Neural crest cell (in vitro differentiated cells): ENCODE measurements around the gene DCC. TPM values are rescaled to one million over a fixed set of nuclear protein-coding genes. Genes with fewer than 3 reads are reported as not detected.

Experiments used
- DNase-seq: peaks from one replicate; pipeline ENCODE4 v3.0.0; 2021; ENCODE audit warnings: low read depth, mixed read lengths, low spot score
- H3K27ac Mint-ChIP-seq: one replicate; pipeline ENCODE4 v1.8.0; 2021; ENCODE audit warnings: mild to moderate bottlenecking, mixed read lengths; ENCODE audit not compliant: unreplicated experiment
- H3K27me3 Mint-ChIP-seq: 2 replicates; pipeline ENCODE4 v1.8.0; 2021; ENCODE audit warnings: low read depth, mild to moderate bottlenecking, mixed read lengths
- H3K36me3 Mint-ChIP-seq: 2 replicates; pipeline ENCODE4 v1.8.0; 2021; ENCODE audit warnings: low read depth, mild to moderate bottlenecking, mixed read lengths
- H3K4me1 Mint-ChIP-seq: 2 replicates; pipeline ENCODE4 v1.8.0; 2021; ENCODE audit warnings: mixed read lengths
- H3K4me3 Mint-ChIP-seq: one replicate; pipeline ENCODE4 v1.8.0; 2021; ENCODE audit warnings: mild to moderate bottlenecking, mixed read lengths
- H3K9me3 Mint-ChIP-seq: 2 replicates; pipeline ENCODE4 v1.8.0; 2021; ENCODE audit warnings: mixed read lengths
- total RNA-seq: library from RNA; stranded (reverse); gene quantifications from 2 replicates; pipeline ENCODE4 v1.2.1, GENCODE V29; 2021
- TF ChIP-seq, protein P1 (sequence below): fragments of 200-600 bp; sonication (generic); conservative IDR thresholded peaks from 2 replicates; pipeline ENCODE4 v1.5.0; 2021; ENCODE audit warnings: antibody characterized with exemption, mild to moderate bottlenecking

The DCC gene
- total RNA-seq, 1 donor from 2014 or later: 10.1 TPM

DNA sequence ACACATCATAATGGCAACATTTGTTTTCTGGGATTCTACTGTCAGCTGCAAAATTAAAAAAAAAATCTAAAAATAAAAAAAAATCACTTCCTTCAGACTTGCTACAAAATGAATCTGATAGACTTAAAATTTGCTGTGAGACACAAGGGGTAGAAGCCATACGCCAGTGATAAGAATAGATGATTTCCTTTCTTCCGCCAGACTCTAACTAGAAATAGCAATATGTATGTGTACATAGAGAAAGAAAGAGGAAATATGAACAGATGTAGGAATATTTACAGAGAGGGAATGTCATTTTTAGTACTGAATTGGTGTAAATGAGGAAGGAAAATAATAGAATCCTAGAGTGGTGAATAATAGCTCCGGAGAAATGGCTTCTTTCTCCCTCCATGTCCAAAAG lies 574.2 kb downstream of the DCC start:
- no peaks in the 10 kb centered on the region for H3K4me1 Mint-ChIP-seq
- H3K9me3 Mint-ChIP-seq: no peaks in the 10 kb centered on the region
- no peak for DNase-seq
- no peaks in the 10 kb centered on the region for H3K27me3 Mint-ChIP-seq
- H3K36me3 Mint-ChIP-seq: no peaks in the 10 kb centered on the region
- H3K4me3 Mint-ChIP-seq: no peak overlapping the region
- no peak overlapping the region for H3K27ac Mint-ChIP-seq
- TF ChIP-seq, protein P1, sequence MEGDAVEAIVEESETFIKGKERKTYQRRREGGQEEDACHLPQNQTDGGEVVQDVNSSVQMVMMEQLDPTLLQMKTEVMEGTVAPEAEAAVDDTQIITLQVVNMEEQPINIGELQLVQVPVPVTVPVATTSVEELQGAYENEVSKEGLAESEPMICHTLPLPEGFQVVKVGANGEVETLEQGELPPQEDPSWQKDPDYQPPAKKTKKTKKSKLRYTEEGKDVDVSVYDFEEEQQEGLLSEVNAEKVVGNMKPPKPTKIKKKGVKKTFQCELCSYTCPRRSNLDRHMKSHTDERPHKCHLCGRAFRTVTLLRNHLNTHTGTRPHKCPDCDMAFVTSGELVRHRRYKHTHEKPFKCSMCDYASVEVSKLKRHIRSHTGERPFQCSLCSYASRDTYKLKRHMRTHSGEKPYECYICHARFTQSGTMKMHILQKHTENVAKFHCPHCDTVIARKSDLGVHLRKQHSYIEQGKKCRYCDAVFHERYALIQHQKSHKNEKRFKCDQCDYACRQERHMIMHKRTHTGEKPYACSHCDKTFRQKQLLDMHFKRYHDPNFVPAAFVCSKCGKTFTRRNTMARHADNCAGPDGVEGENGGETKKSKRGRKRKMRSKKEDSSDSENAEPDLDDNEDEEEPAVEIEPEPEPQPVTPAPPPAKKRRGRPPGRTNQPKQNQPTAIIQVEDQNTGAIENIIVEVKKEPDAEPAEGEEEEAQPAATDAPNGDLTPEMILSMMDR: no peak

DNA sequence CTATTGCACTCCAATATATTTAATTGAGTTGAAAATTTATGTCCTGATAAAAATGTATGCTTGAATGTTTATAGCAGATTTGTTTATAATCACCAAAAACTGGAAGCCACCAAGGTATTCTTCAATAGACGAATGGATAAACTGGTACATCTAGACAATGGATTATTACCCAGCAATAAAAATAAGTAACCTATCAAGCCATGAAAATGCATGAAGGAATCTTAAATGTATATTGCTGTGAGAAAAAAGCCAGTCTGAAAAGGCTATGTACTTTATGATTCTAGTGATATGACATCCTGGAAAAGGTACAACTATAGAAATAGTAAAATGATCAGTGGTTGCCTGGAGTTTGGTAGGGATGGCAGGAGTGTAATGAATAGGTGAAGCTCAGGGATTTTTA lies 580.7 kb downstream of the DCC start:
- H3K4me3 Mint-ChIP-seq: no peak overlapping the region
- no peaks in the 10 kb centered on the region for H3K36me3 Mint-ChIP-seq
- H3K4me1 Mint-ChIP-seq: no peaks in the 10 kb centered on the region
- no peaks in the 10 kb centered on the region for H3K9me3 Mint-ChIP-seq
- TF ChIP-seq, protein P1: no peak
- no peak for DNase-seq
- H3K27ac Mint-ChIP-seq: no peak overlapping the region
- H3K27me3 Mint-ChIP-seq: peaks cover 12% of the 10 kb centered on the region

DNA sequence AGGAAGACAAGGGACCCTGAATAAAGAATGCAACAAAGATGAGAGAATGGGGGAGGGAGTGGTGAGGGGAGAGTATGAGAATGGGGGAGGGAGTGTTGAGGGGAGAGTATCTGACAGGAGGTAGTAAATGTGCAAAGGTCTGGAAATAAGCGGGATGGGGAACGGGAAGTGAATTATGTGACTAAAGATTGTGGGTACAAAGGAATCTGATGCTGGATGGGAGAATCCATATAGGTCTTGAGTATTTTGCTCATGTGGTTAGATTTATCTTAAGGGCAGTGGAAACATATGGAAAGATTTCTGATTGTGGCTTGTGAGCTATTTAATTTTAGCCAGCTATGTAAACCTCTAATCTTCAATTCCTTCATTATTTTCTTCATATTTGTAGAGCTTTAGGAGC lies 593.4 kb downstream of the DCC start:
- Mint-ChIP-seq H3K4me3 (no peak overlapping the region), H3K4me1 (no peaks in the 10 kb centered on the region), H3K27me3 (no peaks in the 10 kb centered on the region), H3K9me3 (peaks cover 5% of the 10 kb centered on the region), H3K27ac (no peak overlapping the region), H3K36me3 (no peaks in the 10 kb centered on the region)
- TF ChIP-seq, protein P1: no peak
- no peak for DNase-seq

DNA sequence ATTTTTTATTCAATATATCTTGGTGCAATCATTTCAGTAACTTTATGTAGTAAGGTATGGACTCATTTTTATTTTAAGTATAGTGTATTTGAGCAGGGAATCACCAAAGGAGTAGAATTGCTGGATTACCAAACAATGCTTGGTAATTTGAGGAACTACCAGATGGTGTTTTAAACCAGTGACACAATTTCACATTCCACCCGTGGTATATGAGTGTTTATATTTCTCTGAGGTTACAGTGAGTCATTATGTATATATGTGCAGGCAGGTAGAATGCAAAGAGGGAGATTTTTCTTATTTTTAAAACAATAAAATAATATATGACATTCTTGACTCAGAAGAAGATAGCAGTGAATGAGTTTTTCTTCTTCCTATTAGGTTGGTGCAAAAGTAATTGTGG lies 596.9 kb downstream of the DCC start:
- TF ChIP-seq, protein P1: no peak
- no peaks in the 10 kb centered on the region for H3K27me3 Mint-ChIP-seq
- no peaks in the 10 kb centered on the region for H3K36me3 Mint-ChIP-seq
- no peak overlapping the region for H3K27ac Mint-ChIP-seq
- H3K4me3 Mint-ChIP-seq: no peak overlapping the region
- H3K9me3 Mint-ChIP-seq: peaks cover 5% of the 10 kb centered on the region
- H3K4me1 Mint-ChIP-seq: no peaks in the 10 kb centered on the region
- no peak for DNase-seq

DNA sequence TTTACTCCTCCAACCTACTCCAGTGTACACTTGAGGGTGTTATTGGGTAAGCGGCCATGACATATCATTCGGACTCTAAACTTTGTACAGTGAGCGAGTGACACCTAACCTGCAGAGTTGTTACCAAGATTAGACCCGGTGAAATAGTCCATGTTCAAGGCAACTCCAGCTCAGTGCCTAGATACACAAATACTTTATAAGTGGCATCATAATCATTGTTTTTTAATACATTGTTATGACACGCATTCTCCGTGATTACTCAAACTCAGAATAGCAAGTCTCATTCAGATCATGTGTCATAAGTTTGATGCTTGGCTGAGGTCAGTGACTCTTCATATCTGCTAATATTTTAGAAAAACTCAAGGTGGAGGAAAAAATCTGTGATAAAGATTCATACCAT lies 597.8 kb downstream of the DCC start:
- Mint-ChIP-seq H3K27ac (no peak overlapping the region), H3K9me3 (peaks cover 5% of the 10 kb centered on the region), H3K4me3 (no peak overlapping the region), H3K27me3 (no peaks in the 10 kb centered on the region), H3K4me1 (no peaks in the 10 kb centered on the region), H3K36me3 (no peaks in the 10 kb centered on the region)
- no peak for DNase-seq
- TF ChIP-seq, protein P1: no peak

DNA sequence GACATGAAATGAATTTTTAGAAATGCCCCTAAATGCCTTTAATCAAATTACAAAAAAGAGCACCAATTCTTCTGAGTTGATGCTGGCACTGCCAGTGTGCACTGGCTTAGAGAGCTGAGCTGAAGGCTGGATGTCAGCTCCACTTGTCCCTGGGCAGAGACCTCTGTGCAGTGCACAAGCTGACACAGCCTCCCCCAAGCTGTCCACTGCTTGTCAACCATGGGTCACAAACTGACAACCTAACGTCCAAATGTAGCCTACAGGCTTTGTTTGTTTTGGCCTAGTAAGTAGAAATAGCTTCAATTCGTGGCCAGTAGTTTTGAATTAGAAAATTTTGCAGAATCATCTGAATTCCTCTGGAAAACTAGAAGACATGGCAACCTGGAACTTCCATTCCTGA lies 605.6 kb downstream of the DCC start:
- H3K27me3 Mint-ChIP-seq: peaks cover 3% of the 10 kb centered on the region
- H3K36me3 Mint-ChIP-seq: no peaks in the 10 kb centered on the region
- H3K4me3 Mint-ChIP-seq: no peak overlapping the region
- TF ChIP-seq, protein P1: no peak
- H3K9me3 Mint-ChIP-seq: peaks cover 2% of the 10 kb centered on the region
- H3K4me1 Mint-ChIP-seq: no peaks in the 10 kb centered on the region
- DNase-seq: no peak
- H3K27ac Mint-ChIP-seq: no peak overlapping the region
